HL-60 (cell line): ENCODE results near the gene UIMC1.

ENCODE experiments used
- DNase-seq, 2 experiments: peaks; one replicate each; pipeline ENCODE4 v3.0.0-alpha.2; 2010 to 2020; ENCODE audit warnings: low read depth in 1 of 2, low spot score in 1 of 2
- H3K27ac ChIP-seq: fragments of 250-450 bp; sonication (Bioruptor Pico); replicated peaks from 2 replicates; pipeline ENCODE4 v1.5.1; 2020; ENCODE audit warnings: mild to moderate bottlenecking, moderate library complexity
- H3K27me3 ChIP-seq: fragments of 250-450 bp; sonication (Bioruptor Pico); 2 replicates; pipeline ENCODE4 v1.5.1; 2021; ENCODE audit warnings: mild to moderate bottlenecking, moderate library complexity; ENCODE audit not compliant: insufficient read depth, poor library complexity, severe bottlenecking
- H3K4me3 ChIP-seq: replicated peaks from 2 replicates; pipeline ENCODE4 v1.5.1; 2011; ENCODE audit warnings: mild to moderate bottlenecking, control low read depth, low read length; ENCODE audit not compliant: insufficient read depth
- GABPA ChIP-seq: IDR thresholded peaks from 2 replicates; pipeline ENCODE4 v1.6.1; 2012; ENCODE audit warnings: low read depth
- POLR2AphosphoS5 ChIP-seq: IDR thresholded peaks from 2 replicates; pipeline ENCODE4 v1.6.1; 2012; ENCODE audit warnings: low read depth
- SPI1 ChIP-seq: IDR thresholded peaks from 2 replicates; pipeline ENCODE4 v1.6.1; 2012; ENCODE audit warnings: low read depth, mild to moderate bottlenecking, borderline replicate concordance
- TF ChIP-seq, protein P1 (sequence below): IDR thresholded peaks from one replicate; pipeline ENCODE4 v1.5.1; 2011; ENCODE audit warnings: low read length, control low read depth, inconsistent platforms; ENCODE audit not compliant: insufficient read depth
- TF ChIP-seq, protein P2 (sequence below): IDR thresholded peaks from 2 replicates; pipeline ENCODE4 v1.6.1; 2012; ENCODE audit warnings: low read depth; ENCODE audit not compliant: insufficient replicate concordance

Gene UIMC1

DNA sequence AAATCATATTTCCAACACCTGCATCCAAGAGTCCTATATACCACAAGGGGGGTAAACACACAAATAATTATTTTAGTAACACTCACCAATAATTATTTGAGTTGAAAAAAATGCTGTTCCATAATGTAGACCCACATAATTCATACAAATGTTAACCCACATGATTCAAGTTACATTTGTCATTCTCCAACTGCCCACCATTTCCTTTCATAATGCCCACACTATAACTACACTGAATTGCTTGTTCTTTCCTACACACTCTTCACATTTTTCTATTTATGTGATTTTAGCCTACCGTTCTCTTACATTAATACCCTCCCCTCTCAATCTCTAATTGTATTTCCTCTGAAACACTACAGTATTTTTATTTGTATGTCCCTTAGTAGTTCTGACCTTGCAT, 71.6 kb downstream of the UIMC1 start:
- no peak overlapping the region for H3K27ac ChIP-seq
- DNase-seq: no peak
- no peaks in the 10 kb centered on the region for H3K27me3 ChIP-seq
- no peak overlapping the region for H3K4me3 ChIP-seq
- TF ChIP-seq, protein P1, sequence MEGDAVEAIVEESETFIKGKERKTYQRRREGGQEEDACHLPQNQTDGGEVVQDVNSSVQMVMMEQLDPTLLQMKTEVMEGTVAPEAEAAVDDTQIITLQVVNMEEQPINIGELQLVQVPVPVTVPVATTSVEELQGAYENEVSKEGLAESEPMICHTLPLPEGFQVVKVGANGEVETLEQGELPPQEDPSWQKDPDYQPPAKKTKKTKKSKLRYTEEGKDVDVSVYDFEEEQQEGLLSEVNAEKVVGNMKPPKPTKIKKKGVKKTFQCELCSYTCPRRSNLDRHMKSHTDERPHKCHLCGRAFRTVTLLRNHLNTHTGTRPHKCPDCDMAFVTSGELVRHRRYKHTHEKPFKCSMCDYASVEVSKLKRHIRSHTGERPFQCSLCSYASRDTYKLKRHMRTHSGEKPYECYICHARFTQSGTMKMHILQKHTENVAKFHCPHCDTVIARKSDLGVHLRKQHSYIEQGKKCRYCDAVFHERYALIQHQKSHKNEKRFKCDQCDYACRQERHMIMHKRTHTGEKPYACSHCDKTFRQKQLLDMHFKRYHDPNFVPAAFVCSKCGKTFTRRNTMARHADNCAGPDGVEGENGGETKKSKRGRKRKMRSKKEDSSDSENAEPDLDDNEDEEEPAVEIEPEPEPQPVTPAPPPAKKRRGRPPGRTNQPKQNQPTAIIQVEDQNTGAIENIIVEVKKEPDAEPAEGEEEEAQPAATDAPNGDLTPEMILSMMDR: no peak

DNA sequence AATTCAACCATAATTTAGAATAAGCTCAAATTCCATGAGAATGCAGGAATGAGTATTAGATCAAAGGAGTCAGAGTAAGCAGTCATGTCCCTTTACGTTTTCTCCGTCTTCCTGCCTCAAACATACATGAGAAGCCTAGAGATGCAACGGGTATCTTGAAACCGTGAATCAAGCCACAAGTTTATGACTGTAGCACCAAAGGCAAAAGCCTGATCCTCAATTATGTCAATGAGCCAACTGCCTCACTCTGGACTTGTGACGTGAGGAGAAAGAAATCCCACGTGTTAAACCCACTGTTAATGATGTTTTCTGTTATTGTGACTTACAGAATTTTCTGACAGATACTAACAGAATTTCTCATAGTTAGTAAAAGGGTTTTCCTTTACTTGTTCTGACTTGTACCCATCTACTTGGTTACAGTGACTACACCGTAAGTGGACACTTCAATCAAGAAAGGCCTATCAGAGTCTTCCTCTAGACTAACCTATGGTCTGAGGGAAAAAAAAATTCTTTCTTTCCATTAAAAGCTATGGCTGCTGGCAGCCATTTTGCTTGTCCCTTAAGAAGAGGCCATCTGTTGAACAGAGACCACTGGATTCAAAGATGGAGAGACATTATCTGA, 72.2 kb downstream of the UIMC1 start:
- no peak for TF ChIP-seq SPI1
- TF ChIP-seq, protein P2, sequence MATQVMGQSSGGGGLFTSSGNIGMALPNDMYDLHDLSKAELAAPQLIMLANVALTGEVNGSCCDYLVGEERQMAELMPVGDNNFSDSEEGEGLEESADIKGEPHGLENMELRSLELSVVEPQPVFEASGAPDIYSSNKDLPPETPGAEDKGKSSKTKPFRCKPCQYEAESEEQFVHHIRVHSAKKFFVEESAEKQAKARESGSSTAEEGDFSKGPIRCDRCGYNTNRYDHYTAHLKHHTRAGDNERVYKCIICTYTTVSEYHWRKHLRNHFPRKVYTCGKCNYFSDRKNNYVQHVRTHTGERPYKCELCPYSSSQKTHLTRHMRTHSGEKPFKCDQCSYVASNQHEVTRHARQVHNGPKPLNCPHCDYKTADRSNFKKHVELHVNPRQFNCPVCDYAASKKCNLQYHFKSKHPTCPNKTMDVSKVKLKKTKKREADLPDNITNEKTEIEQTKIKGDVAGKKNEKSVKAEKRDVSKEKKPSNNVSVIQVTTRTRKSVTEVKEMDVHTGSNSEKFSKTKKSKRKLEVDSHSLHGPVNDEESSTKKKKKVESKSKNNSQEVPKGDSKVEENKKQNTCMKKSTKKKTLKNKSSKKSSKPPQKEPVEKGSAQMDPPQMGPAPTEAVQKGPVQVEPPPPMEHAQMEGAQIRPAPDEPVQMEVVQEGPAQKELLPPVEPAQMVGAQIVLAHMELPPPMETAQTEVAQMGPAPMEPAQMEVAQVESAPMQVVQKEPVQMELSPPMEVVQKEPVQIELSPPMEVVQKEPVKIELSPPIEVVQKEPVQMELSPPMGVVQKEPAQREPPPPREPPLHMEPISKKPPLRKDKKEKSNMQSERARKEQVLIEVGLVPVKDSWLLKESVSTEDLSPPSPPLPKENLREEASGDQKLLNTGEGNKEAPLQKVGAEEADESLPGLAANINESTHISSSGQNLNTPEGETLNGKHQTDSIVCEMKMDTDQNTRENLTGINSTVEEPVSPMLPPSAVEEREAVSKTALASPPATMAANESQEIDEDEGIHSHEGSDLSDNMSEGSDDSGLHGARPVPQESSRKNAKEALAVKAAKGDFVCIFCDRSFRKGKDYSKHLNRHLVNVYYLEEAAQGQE: no peak
- TF ChIP-seq GABPA: no peak
- TF ChIP-seq POLR2AphosphoS5: no peak
- TF ChIP-seq, protein P1: no peak
- no peak overlapping the region for H3K4me3 ChIP-seq
- no peaks in the 10 kb centered on the region for H3K27me3 ChIP-seq
- no peak for DNase-seq
- no peak overlapping the region for H3K27ac ChIP-seq

DNA sequence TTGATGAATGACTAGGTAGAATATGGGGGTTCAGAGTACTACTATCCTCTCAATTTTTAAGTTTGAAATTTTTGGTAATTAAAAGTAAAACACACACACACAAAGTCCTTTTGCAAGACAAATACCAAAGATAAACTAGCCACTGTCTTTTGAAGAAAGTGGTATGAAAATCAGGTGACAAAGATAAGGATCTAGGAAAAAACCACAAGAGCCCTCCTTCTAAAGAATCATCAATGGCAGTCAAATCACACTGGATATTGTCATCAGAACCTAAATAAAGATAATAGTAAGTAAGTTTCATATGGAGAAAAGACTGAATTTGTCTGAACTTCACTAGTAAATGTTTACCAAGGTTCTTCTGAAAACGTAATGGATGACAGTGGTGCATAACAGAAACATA, 76.9 kb downstream of the UIMC1 start:
- no peak overlapping the region for H3K4me3 ChIP-seq
- DNase-seq: no peak
- no peak overlapping the region for H3K27ac ChIP-seq
- no peaks in the 10 kb centered on the region for H3K27me3 ChIP-seq
- no peak for TF ChIP-seq SPI1
- TF ChIP-seq, protein P2: no peak

DNA sequence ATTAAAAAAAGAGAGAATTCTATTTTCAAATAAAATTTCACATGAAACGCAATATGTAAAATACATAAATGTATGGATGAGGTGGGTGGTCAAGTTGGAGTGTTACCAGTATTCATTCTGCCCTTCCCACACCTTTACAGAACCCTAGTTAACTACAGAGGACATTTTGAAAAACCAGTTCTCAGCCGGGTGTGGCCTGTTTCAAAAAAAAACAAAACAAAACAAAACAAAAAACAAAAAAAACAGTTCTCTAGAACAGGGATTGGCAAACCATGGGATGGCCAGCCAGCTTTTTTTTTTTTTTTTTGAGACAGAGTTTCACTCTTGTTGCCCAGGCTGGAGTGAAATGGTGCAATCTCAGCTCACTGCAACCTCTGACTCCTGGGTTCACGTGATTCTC, 79.0 kb downstream of the UIMC1 start:
- no peaks in the 10 kb centered on the region for H3K27me3 ChIP-seq
- H3K27ac ChIP-seq: no peak overlapping the region
- H3K4me3 ChIP-seq: no peak overlapping the region
- DNase-seq: no peak
- TF ChIP-seq, protein P2: no peak
- TF ChIP-seq GABPA (no peak), POLR2AphosphoS5 (no peak), SPI1 (no peak)
- TF ChIP-seq, protein P1: no peak
